Activated CD8-positive, alpha-beta memory T cell treated with anti-CD3 and anti-CD28 coated beads for 36 hours (primary cell): Measurements from ENCODE around the gene TMEM88. TPM values are rescaled to one million over a fixed set of nuclear protein-coding genes. Genes with fewer than 3 reads are reported as not detected.

Experiments
- CTCF ChIA-PET: fragments of 350-600 bp; sonication (Branson Sonifier 250); formaldehyde crosslinking; loops from one replicate; lab custom pipeline; 2021; ENCODE audit warnings: antibody characterized with exemption; lab: Charles Lee
- POLR2A ChIA-PET: fragments of 350-600 bp; sonication (Branson Sonifier 250); formaldehyde crosslinking; loops from one replicate; lab custom pipeline; 2021; ENCODE audit warnings: antibody characterized with exemption; lab: Charles Lee
- total RNA-seq, 2 experiments: library from RNA; stranded (reverse); gene quantifications; one replicate each; pipeline ENCODE4 v1.2.3, GENCODE V29; 2021

The TMEM88 gene
- total RNA-seq, 2 experiments from 2014 or later = 4.6 to 5.9 TPM

DNA sequence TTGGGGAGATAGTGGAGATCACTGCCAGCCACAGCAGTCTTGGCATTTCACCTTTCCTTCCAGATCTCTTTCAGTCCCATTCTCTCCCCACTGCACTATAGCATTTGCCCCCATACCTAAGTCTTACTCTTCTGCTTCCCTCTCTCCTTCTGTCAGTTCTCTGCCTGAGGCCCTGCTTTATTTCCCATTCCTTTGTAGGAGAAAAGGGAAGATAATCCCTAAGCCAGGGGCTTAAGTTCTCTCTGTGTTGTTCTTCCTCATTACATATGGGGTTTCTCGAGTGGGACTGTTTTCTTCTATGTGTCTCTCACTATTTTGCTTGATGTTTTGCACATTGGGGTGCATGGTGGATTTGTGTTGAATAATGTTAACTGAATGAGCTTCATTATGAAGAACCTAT lies 14.4 kb upstream of the TMEM88 start:
- ChIA-PET POLR2A (no interaction called here), CTCF (interaction anchor here (1.1 to 1.4 kb wide), 3 partner anchors 17 to 148 kb away, joined by 3 to 5 read pairs (median 4); partner anchors contain the start of gene NAA38)

DNA sequence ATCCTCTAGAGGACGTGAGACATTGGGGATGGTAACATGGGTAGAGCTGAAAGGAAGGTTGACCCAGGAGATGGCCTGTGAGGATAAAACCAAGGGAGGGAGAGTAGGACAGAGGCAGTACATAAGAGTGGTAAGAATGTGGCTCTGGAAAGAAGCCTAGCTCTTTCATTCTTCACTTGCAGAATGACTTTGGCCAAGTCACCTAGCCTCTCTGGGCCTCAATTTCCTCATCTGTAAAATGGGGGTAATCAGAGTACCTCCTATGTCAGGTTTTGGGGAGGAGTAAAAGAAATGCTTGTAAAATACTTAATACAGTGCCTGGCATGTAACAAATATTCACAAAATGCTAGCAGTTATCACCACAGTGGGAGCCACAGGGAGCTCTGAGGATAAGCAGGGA lies 14.0 kb upstream of the TMEM88 start:
- CTCF ChIA-PET = interaction anchor here (0.6 to 1.4 kb wide), 4 partner anchors 16 to 195 kb away, joined by 3 to 5 read pairs (median 4); partner anchors contain the start of gene NAA38

GRCh38 chr17:7841396-7841914 lies 13.4 kb upstream of the TMEM88 start:
- POLR2A ChIA-PET = interaction anchor here (0.6 to 5.0 kb wide), 2 partner anchors 15 to 18 kb away, joined by 3 to 44 read pairs; partner anchors contain the start of genes NAA38 and TMEM88

More for the DNA sequence above, 14.0 kb upstream of the TMEM88 start:
- POLR2A ChIA-PET = no interaction called here

DNA sequence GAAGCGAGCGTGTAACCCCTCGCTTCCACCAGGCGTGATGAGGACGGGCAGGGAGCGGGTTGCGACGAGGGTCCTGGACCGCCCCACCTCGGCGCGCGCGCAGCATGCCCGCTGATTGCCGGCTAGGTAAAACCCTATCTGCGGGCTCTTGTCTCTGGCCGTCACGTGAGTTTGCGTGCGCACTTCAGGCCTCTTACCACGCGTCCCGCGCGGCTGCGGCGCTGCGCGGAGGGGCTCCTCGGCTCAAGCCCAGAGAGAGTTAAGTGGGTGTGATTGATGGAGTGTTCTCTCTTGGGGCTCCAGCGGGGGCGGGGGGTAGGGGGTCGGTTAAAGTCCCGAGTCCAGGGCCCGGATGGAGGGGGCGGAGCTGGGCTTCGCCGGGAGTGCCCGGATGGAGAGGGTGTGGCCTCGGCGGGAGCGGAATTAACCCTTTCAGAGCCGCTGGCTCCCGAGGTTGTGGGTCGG lies 12.9 kb upstream of the TMEM88 start:
- POLR2A ChIA-PET = interaction anchor here (0.6 to 5.0 kb wide), 4 partner anchors 14 to 155 kb away, joined by 3 to 44 read pairs (median 6); partner anchors contain the start of genes NAA38, TMEM88 and TP53
- CTCF ChIA-PET = interaction anchor here (1.5 kb wide), 1 partner anchor 15 kb away, joined by 4 read pairs; the partner anchor contains the start of gene NAA38

More at GRCh38 chr17:7841396-7841914, 13.4 kb upstream of the TMEM88 start:
- CTCF ChIA-PET = interaction anchor here (0.6 to 1.5 kb wide), 4 partner anchors 16 to 195 kb away, joined by 3 to 5 read pairs (median 4); partner anchors contain the start of gene NAA38

DNA sequence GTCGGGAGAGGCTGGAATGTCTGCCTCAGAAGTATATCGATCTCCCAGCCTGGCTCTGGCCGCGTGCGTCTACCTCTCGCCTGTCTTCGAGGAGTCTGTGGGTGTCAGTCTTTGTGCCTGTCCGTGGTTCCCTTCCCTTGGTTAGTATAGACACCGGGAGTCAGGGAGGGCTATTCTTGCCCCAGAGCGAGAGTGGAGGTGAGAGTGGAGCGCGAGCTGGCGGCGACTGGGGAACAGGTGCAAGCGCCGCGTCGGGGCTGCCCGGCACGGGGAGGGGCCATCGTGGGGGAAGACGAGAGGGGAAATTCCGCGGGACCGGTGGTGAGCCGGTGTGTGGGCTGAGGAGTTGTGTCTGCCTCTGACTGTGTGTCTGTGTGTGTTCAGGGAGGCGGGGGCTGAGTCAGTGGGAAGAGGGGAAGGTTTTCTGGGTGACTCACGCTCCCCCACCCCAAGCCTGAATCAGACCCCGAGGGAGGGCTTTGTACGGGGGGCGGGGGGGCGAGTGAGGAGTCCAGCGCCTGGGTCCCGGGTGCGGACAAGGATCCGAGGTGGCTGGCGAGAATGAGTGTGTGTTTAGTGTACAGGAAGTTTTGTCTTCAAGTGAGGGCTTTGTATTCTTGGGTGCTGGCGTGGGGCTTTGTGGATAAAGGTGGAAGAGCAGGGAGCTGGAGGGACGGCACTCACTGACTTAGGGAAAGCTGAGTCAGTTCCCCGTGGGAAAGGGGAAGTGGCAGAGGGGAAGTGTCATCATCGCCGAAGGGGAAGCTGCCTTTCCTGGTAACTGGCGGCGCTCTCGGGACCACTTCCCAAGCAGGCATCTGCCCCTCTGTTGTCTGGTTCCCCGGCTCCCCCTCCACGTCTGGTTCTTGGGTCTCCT lies 12.2 kb upstream of the TMEM88 start:
- ChIA-PET CTCF (interaction anchor here (0.5 to 4.0 kb wide), 3 partner anchors 9 to 222 kb away, joined by 3 to 42 read pairs (median 4); partner anchors contain the start of genes KDM6B and NAA38), POLR2A (interaction anchor here (0.8 to 5.0 kb wide), 4 partner anchors 9 to 155 kb away, joined by 3 to 44 read pairs (median 20); partner anchors contain the start of genes KDM6B, NAA38, TMEM88 and TP53)

DNA sequence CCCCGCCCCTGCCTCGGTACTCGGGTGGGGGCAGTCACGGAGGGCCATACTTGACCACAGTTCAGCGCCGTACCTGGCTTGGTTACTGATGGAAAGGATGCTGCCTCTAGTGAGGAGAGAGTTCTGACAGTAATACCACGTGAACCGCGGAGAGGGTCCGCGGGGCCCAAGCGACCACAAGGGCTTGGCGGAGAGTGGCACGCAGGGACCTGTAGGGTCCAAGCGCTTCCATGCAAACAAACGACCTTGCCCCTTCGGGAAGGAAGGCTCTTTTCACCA lies 11.7 kb upstream of the TMEM88 start:
- ChIA-PET POLR2A (interaction anchor here (1.8 to 5.0 kb wide), 3 partner anchors 9 to 156 kb away, joined by 8 to 44 read pairs (median 33); partner anchors contain the start of genes KDM6B, NAA38, TMEM88 and TP53), CTCF (interaction anchor here (0.5 to 4.0 kb wide), 3 partner anchors 10 to 223 kb away, joined by 3 to 42 read pairs (median 4); partner anchors contain the start of genes KDM6B and NAA38)

GRCh38 chr17:7843536-7844291 lies 11.2 kb upstream of the TMEM88 start:
- POLR2A ChIA-PET = interaction anchor here (1.8 to 5.0 kb wide), 3 partner anchors 10 to 157 kb away, joined by 8 to 44 read pairs (median 33); partner anchors contain the start of genes KDM6B, NAA38, TMEM88 and TP53

DNA sequence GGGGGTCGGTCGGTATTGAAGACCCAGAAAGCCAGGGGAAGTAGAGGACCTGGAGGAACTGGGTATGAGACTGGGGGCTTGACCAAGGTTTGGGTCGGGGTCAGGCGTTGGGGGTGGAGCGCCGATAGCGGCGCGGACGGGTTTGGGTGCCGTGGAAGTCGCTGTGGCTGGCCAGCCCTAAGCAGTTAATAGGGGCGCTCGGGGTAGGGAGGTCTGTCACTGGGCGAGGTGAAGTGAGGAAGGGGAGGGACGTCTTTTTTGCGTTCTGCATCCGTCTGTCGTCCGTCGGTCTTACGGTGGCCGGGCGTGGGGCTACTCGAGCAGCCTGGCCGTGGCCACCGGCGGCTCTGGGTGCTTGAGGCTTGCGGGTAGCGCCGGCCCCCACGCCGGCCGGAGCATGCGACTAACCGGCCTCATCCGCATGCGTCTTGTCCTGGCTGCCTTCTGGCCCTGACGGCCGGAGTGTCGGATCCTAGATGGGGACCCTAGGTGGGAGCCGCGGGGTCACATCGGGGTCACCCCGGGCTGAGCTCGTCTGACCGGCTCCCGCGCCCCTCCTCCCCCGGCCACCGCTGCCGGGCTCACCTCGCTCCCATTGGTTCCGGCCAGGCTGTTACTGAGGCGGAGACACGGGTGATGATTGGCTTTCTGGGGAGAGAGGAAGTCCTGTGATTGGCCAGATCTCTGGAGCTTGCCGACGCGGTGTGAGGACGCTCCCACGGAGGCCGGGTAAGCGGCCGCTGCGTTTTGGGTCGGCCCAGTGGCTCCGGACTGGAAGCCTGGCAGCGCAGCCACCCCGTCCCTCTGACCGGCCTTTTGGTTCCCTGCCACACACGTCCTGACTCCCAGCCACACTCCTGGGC lies 10.3 kb upstream of the TMEM88 start:
- ChIA-PET CTCF (interaction anchor here (1.0 to 4.0 kb wide), 6 partner anchors 11 to 41 kb away, joined by 3 to 42 read pairs (median 6); partner anchors contain the start of genes KDM6B and NAA38), POLR2A (interaction anchor here (1.4 to 5.0 kb wide), 3 partner anchors 9 to 12 kb away, joined by 3 to 44 read pairs (median 33); partner anchors contain the start of genes KDM6B, NAA38 and TMEM88)

More at GRCh38 chr17:7843536-7844291, 11.2 kb upstream of the TMEM88 start:
- CTCF ChIA-PET = interaction anchor here (0.5 to 4.0 kb wide), 2 partner anchors 10 to 224 kb away, joined by 3 to 42 read pairs; partner anchors contain the start of gene KDM6B

DNA sequence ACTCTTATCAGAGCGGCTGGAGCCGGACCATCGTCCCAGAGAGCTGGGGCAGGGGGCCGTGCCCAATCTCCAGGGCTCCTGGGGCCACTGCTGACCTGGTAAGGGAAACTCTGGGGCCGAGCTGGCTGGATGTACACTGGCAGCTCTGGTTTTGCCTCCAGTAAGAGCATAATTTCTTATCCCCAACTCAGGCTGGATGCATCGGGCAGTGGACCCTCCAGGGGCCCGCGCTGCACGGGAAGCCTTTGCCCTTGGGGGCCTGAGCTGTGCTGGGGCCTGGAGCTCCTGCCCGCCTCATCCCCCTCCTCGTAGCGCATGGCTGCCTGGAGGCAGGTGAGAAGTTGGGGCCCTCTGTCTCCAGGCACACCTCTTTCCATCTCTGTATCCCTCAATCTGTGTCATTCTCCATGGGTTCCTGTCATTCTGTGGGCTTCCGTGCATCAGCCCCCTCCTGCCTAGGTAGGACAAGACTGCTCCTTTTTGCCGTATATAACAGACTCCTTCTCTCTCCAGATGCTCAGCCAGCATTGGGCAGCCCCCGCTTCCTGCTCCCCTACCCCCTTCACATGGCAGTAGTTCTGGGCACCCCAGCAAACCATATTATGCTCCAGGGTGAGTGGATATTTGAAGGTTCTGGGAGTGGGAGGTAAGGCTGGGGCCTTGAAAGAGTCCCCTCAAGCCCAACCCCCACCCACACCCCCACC lies 9.4 kb upstream of the TMEM88 start:
- ChIA-PET POLR2A (interaction anchor here (1.4 to 5.0 kb wide), 3 partner anchors 8 to 11 kb away, joined by 3 to 44 read pairs (median 33); partner anchors contain the start of genes KDM6B, NAA38 and TMEM88), CTCF (interaction anchor here (1.0 to 4.0 kb wide), 6 partner anchors 11 to 40 kb away, joined by 3 to 42 read pairs (median 6); partner anchors contain the start of genes KDM6B and NAA38)

GRCh38 chr17:7846063-7846735 lies 8.7 kb upstream of the TMEM88 start:
- CTCF ChIA-PET = interaction anchor here (1.2 to 4.0 kb wide), 5 partner anchors 11 to 40 kb away, joined by 3 to 42 read pairs (median 8); partner anchors contain the start of genes KDM6B and NAA38
- POLR2A ChIA-PET = interaction anchor here (4.1 to 5.0 kb wide), 2 partner anchors 10 to 12 kb away, joined by 33 to 44 read pairs; partner anchors contain the start of genes KDM6B, NAA38 and TMEM88

GRCh38 chr17:7846765-7847661 lies 7.9 kb upstream of the TMEM88 start:
- CTCF ChIA-PET = interaction anchor here (0.8 to 4.9 kb wide), 5 partner anchors 9 to 143 kb away, joined by 3 to 34 read pairs (median 5); partner anchors contain the start of genes CYB5D1, KDM6B and NAA38
- POLR2A ChIA-PET = interaction anchor here (0.6 kb wide), 1 partner anchor 345 kb away, joined by 4 read pairs; no protein-coding TSS in a partner anchor

DNA sequence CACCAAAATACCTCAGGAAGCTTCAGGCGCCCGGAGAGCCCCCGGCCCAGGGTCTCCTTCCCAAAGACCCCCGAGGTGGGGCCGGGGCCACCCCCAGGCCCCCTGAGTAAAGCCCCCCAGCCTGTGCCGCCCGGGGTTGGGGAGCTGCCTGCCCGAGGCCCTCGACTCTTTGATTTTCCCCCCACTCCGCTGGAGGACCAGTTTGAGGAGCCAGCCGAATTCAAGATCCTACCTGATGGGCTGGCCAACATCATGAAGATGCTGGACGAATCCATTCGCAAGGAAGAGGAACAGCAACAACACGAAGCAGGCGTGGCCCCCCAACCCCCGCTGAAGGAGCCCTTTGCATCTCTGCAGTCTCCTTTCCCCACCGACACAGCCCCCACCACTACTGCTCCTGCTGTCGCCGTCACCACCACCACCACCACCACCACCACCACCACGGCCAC lies 6.7 kb upstream of the TMEM88 start:
- CTCF ChIA-PET = interaction anchor here (1.2 to 4.9 kb wide), 3 partner anchors 9 to 142 kb away, joined by 3 to 34 read pairs (median 5); partner anchors contain the start of genes CYB5D1, KDM6B and NAA38

DNA sequence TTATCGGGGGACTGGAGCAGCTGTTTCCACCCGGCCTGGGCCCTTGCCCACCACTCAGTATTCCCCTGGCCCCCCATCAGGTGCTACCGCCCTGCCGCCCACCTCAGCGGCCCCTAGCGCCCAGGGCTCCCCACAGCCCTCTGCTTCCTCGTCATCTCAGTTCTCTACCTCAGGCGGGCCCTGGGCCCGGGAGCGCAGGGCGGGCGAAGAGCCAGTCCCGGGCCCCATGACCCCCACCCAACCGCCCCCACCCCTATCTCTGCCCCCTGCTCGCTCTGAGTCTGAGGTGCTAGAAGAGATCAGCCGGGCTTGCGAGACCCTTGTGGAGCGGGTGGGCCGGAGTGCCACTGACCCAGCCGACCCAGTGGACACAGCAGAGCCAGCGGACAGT lies 6.1 kb upstream of the TMEM88 start:
- POLR2A ChIA-PET = no interaction called here
- CTCF ChIA-PET = interaction anchor here (4.9 kb wide), 1 partner anchor 14 kb away, joined by 34 read pairs; the partner anchor contains the start of gene KDM6B

More for the DNA sequence above, 6.7 kb upstream of the TMEM88 start:
- POLR2A ChIA-PET = no interaction called here
